Embryonic facial prominence (tissue), 1 donor: Measurements from ENCODE around the gene ZNF780B.
"Not testable (repeated sequence)": the region's sequence is repeated elsewhere in the genome, so short reads cannot be mapped to it uniquely, and the experiment has no call there.

Experiments
- DNase-seq: peaks from one replicate; pipeline ENCODE4 v3.0.0-alpha.2; 2016; ENCODE audit errors: extremely low spot score

Gene ZNF780B

GRCh38 chr19:40055832-40056504, at the start of gene ZNF780B:
ZNF780B (minus strand) TSS chr19:40056231; CDS start chr19:40050332, 5,899 bp downstream.
- peak; percentile 13 for DNase-seq

GRCh38 chr19:40104754-40105153, 48.7 kb upstream of the ZNF780B start:
- DNase-seq, result no peak

GRCh38 chr19:40103600-40103999, 47.6 kb upstream of the ZNF780B start:
- no peak for DNase-seq

- no peak for DNase-seq
Measured at GRCh38 chr19:40101813-40102212, 45.8 kb upstream of the ZNF780B start.

- no peak for DNase-seq
Measured at GRCh38 chr19:40093416-40093815, 37.4 kb upstream of the ZNF780B start.

GRCh38 chr19:40091205-40092129, 35.4 kb upstream of the ZNF780B start:
- no peak for DNase-seq

- peak; percentile 34 for DNase-seq
Measured at GRCh38 chr19:40090241-40091204, 34.5 kb upstream of the ZNF780B start, which contains the start of gene ZNF780A. ZNF780A (minus strand) TSS chr19:40090943; CDS start chr19:40084753, 6,190 bp downstream.

- DNase-seq, result peak; percentile 16
Measured at GRCh38 chr19:40089462-40089861, 33.4 kb upstream of the ZNF780B start.

- no peak for DNase-seq
Measured at GRCh38 chr19:40088299-40089047, 32.4 kb upstream of the ZNF780B start.

GRCh38 chr19:40084948-40085347, 28.9 kb upstream of the ZNF780B start:
- DNase-seq, result no peak

- DNase-seq, result no peak
Measured at GRCh38 chr19:40081411-40081810, 25.4 kb upstream of the ZNF780B start.

- DNase-seq, result no peak
Measured at GRCh38 chr19:40080289-40080688, 24.3 kb upstream of the ZNF780B start.

- DNase-seq, result no peak
Measured at GRCh38 chr19:40078377-40078776, 22.3 kb upstream of the ZNF780B start.

GRCh38 chr19:40070058-40070457, 14.0 kb upstream of the ZNF780B start:
- no peak for DNase-seq

GRCh38 chr19:40059624-40060023, 3.6 kb upstream of the ZNF780B start:
- DNase-seq, result no peak

- DNase-seq, result no peak
Measured at GRCh38 chr19:40057166-40057565, 1.1 kb upstream of the ZNF780B start.

- DNase-seq, result no peak
Measured at GRCh38 chr19:40056505-40056904, 474 bp upstream of the ZNF780B start.

GRCh38 chr19:40055049-40055448, 982 bp downstream of the ZNF780B start:
- DNase-seq, result no peak

- DNase-seq, result no peak
Measured at GRCh38 chr19:40054632-40055031, 1.4 kb downstream of the ZNF780B start.

- DNase-seq, result no peak
Measured at GRCh38 chr19:40053491-40053890, 2.5 kb downstream of the ZNF780B start.

GRCh38 chr19:40041718-40042117, 14.3 kb downstream of the ZNF780B start:
- not testable (repeated sequence) for DNase-seq
